GM18499 (cell line): ENCODE data around the gene CPOX.
A peak's percentile ranks its signal among the peaks of the same experiment; 100 is the strongest.
"Not testable (repeated sequence)": the region's sequence is repeated elsewhere in the genome, so short reads cannot be mapped to it uniquely, and the experiment has no call there.

Experiments
- ATAC-seq: cut with Tn5 transposase; IDR thresholded peaks from one replicate; pipeline ENCODE4 v1.9.1; 2021; ENCODE audit warnings: moderate number of reproducible peaks; ENCODE audit not compliant: insufficient read depth, unreplicated experiment

CPOX gene

GRCh38 chr3:98593046-98593936 is at the start of gene CPOX:
CPOX (minus strand) TSS chr3:98593611; CDS start chr3:98593504, 107 bp downstream.
- ATAC-seq: peak; percentile 90

GRCh38 chr3:98642769-98643168 is 49.4 kb upstream of the CPOX start:
- ATAC-seq: not testable (repeated sequence)

GRCh38 chr3:98641756-98642155 is 48.3 kb upstream of the CPOX start:
- not testable (repeated sequence) for ATAC-seq

GRCh38 chr3:98638515-98638914 is 45.1 kb upstream of the CPOX start:
- ATAC-seq: not testable (repeated sequence)

DNA sequence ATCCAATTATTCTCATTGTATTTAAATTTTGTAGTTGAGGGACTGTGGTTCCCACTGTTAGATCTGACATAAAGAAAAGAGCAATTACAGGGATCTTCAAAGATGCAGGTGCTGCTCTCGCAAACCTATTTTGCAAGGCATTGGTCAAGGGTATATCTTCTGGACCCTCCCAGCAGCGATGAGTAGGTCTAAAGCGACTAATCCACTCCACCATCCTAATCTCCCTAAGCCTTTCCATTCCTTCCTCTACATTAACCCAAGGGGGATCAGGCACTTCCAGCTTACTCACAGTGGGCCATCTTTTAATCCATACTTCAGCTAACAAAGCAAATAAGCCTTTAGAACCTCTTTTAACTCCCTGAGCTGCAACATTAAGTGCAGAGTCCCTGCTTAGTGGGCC is 37.0 kb upstream of the CPOX start:
- ATAC-seq: no peak

- no peak for ATAC-seq
Measured at GRCh38 chr3:98628317-98628716, 34.9 kb upstream of the CPOX start.

DNA sequence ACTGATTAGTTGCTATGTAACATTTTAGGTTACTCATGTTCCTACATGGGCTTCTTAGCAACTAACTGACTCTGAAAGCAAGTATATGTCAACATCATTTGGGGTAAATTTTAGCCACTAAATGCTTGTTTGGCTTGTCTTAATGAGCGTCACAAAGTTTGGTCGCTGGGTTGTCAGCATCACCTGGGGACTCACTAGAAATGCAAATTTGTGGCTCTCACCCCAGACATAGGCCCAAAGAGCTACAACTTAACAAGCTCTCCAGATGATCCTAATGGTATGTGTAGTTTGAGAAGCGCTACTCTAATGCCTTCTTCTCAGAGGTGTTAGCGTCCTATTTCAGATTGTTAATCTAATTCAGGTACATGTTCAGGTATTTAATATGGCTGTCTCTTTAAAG is 32.7 kb upstream of the CPOX start:
- ATAC-seq: no peak

GRCh38 chr3:98623572-98624280 is 30.3 kb upstream of the CPOX start:
- ATAC-seq: no peak

- no peak for ATAC-seq
Measured at GRCh38 chr3:98617841-98618240, 24.4 kb upstream of the CPOX start.

- ATAC-seq: no peak
Measured at GRCh38 chr3:98613616-98614015, 20.2 kb upstream of the CPOX start.

DNA sequence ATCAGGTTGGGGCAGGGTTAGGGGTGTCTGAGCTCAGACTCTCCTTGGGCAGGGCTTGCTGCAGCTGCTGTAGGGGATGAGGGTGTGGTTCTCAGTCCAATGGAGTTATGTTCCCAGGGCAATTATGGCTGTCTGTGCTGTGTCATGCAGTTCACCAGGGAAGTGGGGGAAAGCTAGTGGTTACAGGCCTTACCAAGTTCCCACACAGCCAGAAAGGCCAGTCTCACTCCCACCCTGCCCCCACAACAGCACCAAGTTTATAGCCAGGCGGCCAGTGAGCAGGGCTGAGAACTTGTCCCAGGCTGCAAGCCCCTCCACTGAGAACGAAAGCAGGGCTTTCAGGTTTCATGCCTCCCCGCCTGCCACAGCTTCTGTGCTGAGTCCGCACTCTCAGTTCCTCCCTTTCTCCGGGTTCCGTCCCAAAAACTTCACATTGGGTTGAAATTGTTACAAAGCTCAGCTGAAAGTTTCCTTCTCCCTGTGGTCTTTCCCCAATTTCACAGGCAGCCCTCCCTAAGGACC is 19.6 kb upstream of the CPOX start:
- ATAC-seq: no peak

GRCh38 chr3:98612587-98612986 is 19.2 kb upstream of the CPOX start:
- ATAC-seq: no peak

- no peak for ATAC-seq
Measured at GRCh38 chr3:98608029-98608428, 14.6 kb upstream of the CPOX start.

- ATAC-seq: no peak
Measured at GRCh38 chr3:98603580-98603979, 10.2 kb upstream of the CPOX start.

DNA sequence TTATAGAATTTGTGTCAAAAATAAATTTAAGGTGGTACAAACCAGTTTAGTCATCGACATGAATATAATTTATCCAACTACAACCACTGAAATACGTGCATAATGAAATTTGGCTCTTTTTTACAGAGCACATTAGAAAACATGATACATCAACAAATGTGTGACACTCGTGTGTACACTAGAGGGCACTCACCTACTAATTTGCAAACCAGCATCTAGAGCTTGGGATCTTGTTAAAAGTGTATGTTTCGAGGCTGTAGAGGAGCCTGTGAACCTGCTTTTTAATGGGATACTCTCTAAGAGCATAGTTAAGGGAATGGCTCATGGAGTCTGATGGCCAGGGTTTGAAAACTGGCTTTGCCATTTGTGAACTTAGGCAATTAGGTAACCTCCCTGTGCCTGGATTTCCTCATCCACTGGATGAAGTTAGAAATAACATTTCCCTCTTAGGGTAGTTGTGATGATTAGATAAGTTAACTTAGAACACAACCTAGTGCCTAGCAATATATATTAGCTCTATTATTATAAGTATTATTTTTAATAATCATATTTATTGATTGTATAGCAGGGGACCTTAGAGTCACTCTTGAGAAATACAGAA is 8.8 kb upstream of the CPOX start:
- peak; percentile 70 for ATAC-seq

- no peak for ATAC-seq
Measured at GRCh38 chr3:98601180-98601579, 7.8 kb upstream of the CPOX start.

- no peak for ATAC-seq
Measured at GRCh38 chr3:98600412-98601095, 7.1 kb upstream of the CPOX start.

DNA sequence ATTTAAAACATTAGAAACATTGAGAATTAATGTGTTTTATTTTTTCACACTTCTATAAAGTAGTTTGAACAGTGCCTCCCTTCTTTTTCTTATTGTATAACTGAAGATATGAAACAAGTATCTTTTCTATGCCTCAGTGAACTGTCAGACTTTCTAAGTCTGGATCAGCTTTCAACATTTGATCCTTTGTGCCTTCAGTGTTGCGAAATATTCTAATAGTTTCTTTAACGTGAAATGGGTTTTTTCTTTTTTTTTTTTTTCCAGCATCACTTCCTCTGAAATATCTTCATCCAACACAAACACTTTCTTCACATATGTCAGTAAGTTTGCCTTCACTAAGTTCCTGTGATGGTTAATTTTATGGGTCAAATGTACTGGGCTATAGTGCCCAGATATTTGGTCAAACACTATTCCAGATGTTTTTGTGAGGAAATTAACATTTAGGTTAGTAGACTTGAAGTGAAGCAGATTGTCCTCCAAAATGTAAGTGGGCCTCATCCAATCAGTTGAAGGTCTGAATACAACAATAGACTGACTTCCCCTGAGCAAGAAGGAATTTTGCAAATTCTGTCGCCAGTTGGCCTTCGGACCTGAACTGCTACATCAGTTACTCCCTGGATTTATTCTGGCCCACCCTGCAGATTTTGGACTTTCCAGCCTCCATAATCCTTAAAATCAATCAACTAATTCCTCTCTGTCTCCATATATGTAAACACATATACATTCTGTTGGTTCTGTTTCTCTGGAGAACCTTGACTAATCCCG is 6.4 kb upstream of the CPOX start:
- ATAC-seq: no peak

- ATAC-seq: no peak
Measured at GRCh38 chr3:98598492-98598891, 5.1 kb upstream of the CPOX start.
